Mucosa of rectum (tissue), 2 donors: ENCODE measurements around the gene FUT7.
A peak's percentile ranks its signal among the peaks of the same experiment; 100 is the strongest.
"Not testable (repeated sequence)": the region's sequence is repeated elsewhere in the genome, so short reads cannot be mapped to it uniquely, and the experiment has no call there.

Experiments
- H3K27ac ChIP-seq, 2 donors: one replicate each; pipeline ENCODE4 v1.7.0; 2013; ENCODE audit warnings: inconsistent platforms in 2 of 2, low read depth in 2 of 2, low read length in 2 of 2
- H3K27me3 ChIP-seq, 2 donors: one replicate each; pipeline ENCODE4 v1.7.0; 2013; ENCODE audit warnings: low read length in 2 of 2; ENCODE audit not compliant: control insufficient read depth in 2 of 2, insufficient read depth in 2 of 2
- H3K36me3 ChIP-seq, 2 donors: one replicate each; pipeline ENCODE4 v1.7.0; 2013; ENCODE audit warnings: low read length in 2 of 2; ENCODE audit not compliant: control insufficient read depth in 2 of 2, insufficient read depth in 2 of 2
- H3K4me1 ChIP-seq, 2 donors: one replicate each; pipeline ENCODE4 v1.7.0; 2013; ENCODE audit warnings: low read length in 2 of 2, mild to moderate bottlenecking in 1 of 2; ENCODE audit not compliant: control insufficient read depth in 2 of 2, insufficient read depth in 2 of 2
- H3K4me3 ChIP-seq, 2 donors: one replicate each; pipeline ENCODE4 v1.7.0; 2013; ENCODE audit warnings: low read length in 2 of 2
- H3K9ac ChIP-seq, 2 donors: one replicate each; pipeline ENCODE4 v1.7.0; 2013; ENCODE audit warnings: low read length in 2 of 2, low read depth in 1 of 2, mild to moderate bottlenecking in 1 of 2
- H3K9me3 ChIP-seq, 2 donors: one replicate each; pipeline ENCODE4 v1.7.0; 2013; ENCODE audit warnings: low read length in 2 of 2; ENCODE audit not compliant: control insufficient read depth in 2 of 2
- donor health status: healthy.
- donor health status: Normal muscosa, but diverticular disease.

The FUT7 gene

GRCh38 chr9:137040568-137040967, 8.7 kb upstream of the FUT7 start:
- no peak overlapping the region for H3K27ac ChIP-seq

GRCh38 chr9:137039611-137040366, 7.9 kb upstream of the FUT7 start:
- Histone ChIP-seq H3K9ac (no peak overlapping the region), H3K27me3 (peaks cover 0 to 4% of the 10 kb centered on the region in 2 donors), H3K9me3 (no peaks in the 10 kb centered on the region), H3K4me3 (no peak overlapping the region), H3K27ac (no peak overlapping the region), H3K36me3 (no peaks in the 10 kb centered on the region), H3K4me1 (peaks cover 10 to 22% of the 10 kb centered on the region in 2 donors)

More at GRCh38 chr9:137040568-137040967, 8.7 kb upstream of the FUT7 start:
- Histone ChIP-seq H3K36me3 (no peaks in the 10 kb centered on the region), H3K9me3 (no peaks in the 10 kb centered on the region), H3K27me3 (peaks cover 0 to 8% of the 10 kb centered on the region in 2 donors), H3K9ac (no peak overlapping the region), H3K4me3 (no peak overlapping the region), H3K4me1 (peaks cover 14 to 21% of the 10 kb centered on the region in 2 donors)

GRCh38 chr9:137038916-137039315, 7.0 kb upstream of the FUT7 start:
- no peak overlapping the region for H3K4me3 ChIP-seq
- no peaks in the 10 kb centered on the region for H3K9me3 ChIP-seq
- no peaks in the 10 kb centered on the region for H3K27me3 ChIP-seq
- H3K36me3 ChIP-seq = no peaks in the 10 kb centered on the region
- peaks cover 9 to 19% of the 10 kb centered on the region in 2 donors for H3K4me1 ChIP-seq
- H3K27ac ChIP-seq = no peak overlapping the region
- H3K9ac ChIP-seq = no peak overlapping the region

GRCh38 chr9:137037483-137037882, 5.6 kb upstream of the FUT7 start:
- Histone ChIP-seq H3K27me3 (no peaks in the 10 kb centered on the region), H3K4me3 (no peak overlapping the region), H3K9me3 (no peaks in the 10 kb centered on the region), H3K36me3 (no peaks in the 10 kb centered on the region), H3K27ac (no peak overlapping the region), H3K9ac (no peak overlapping the region), H3K4me1 (peaks cover 9 to 14% of the 10 kb centered on the region in 2 donors)

- H3K27ac ChIP-seq = no peak overlapping the region
- no peak overlapping the region for H3K9ac ChIP-seq
- H3K27me3 ChIP-seq = no peaks in the 10 kb centered on the region
- no peaks in the 10 kb centered on the region for H3K9me3 ChIP-seq
- H3K4me3 ChIP-seq = no peak overlapping the region
- H3K36me3 ChIP-seq = no peaks in the 10 kb centered on the region
- H3K4me1 ChIP-seq = peaks cover 9 to 15% of the 10 kb centered on the region in 2 donors
Measured at GRCh38 chr9:137037035-137037434, 5.1 kb upstream of the FUT7 start.

- Histone ChIP-seq H3K27ac (no peak overlapping the region), H3K27me3 (no peaks in the 10 kb centered on the region), H3K4me3 (no peak overlapping the region), H3K9me3 (no peaks in the 10 kb centered on the region), H3K36me3 (no peaks in the 10 kb centered on the region), H3K9ac (no peak overlapping the region), H3K4me1 (peaks cover 14 to 22% of the 10 kb centered on the region in 2 donors)
Measured at GRCh38 chr9:137035937-137036336, 4.0 kb upstream of the FUT7 start.

GRCh38 chr9:137035507-137035834, 3.6 kb upstream of the FUT7 start:
- Histone ChIP-seq H3K27ac (no peak overlapping the region), H3K4me3 (no peak overlapping the region), H3K9ac (peak overlapping the region; percentile 34 to 61), H3K9me3 (no peaks in the 10 kb centered on the region), H3K4me1 (peaks cover 18 to 22% of the 10 kb centered on the region in 2 donors), H3K27me3 (no peaks in the 10 kb centered on the region), H3K36me3 (no peaks in the 10 kb centered on the region)

GRCh38 chr9:137034709-137035506, 3.0 kb upstream of the FUT7 start:
- Histone ChIP-seq H3K9me3 (no peaks in the 10 kb centered on the region), H3K4me1 (peaks cover 23 to 28% of the 10 kb centered on the region in 2 donors), H3K4me3 (peak overlapping the region in 1 of 2 donors; percentile 28), H3K27ac (peak overlapping the region; percentile 59 to 61), H3K9ac (peak overlapping the region; percentile 34 to 61), H3K36me3 (no peaks in the 10 kb centered on the region), H3K27me3 (no peaks in the 10 kb centered on the region)

- no peaks in the 10 kb centered on the region for H3K9me3 ChIP-seq
- H3K27me3 ChIP-seq = no peaks in the 10 kb centered on the region
- H3K27ac ChIP-seq = peak overlapping the region in 1 of 2 donors; percentile 59
- peaks cover 29 to 34% of the 10 kb centered on the region in 2 donors for H3K4me1 ChIP-seq
- no peaks in the 10 kb centered on the region for H3K36me3 ChIP-seq
- peak overlapping the region in 1 of 2 donors; percentile 61 for H3K9ac ChIP-seq
- peak overlapping the region in 1 of 2 donors; percentile 28 for H3K4me3 ChIP-seq
Measured at GRCh38 chr9:137034039-137034708, 2.3 kb upstream of the FUT7 start.

- H3K27ac ChIP-seq, H3K4me3 ChIP-seq: not testable (repeated sequence)
- H3K4me1 ChIP-seq = peaks cover 36 to 39% of the 10 kb centered on the region in 2 donors
Measured at GRCh38 chr9:137033481-137033880, 1.6 kb upstream of the FUT7 start.

More at GRCh38 chr9:137033481-137033880, 1.6 kb upstream of the FUT7 start:
- not testable (repeated sequence) for H3K27me3 ChIP-seq, H3K9me3 ChIP-seq, H3K36me3 ChIP-seq, H3K9ac ChIP-seq
